Natural killer cell (primary cell): ENCODE measurements around the gene KRTAP5-8. TPM values are rescaled to one million over a fixed set of nuclear protein-coding genes. Genes with fewer than 3 reads are reported as not detected.
"Not testable (repeated sequence)": the region's sequence is repeated elsewhere in the genome, so short reads cannot be mapped to it uniquely, and the experiment has no call there.

Source experiments
- ATAC-seq, 3 donors: fragments of 150-1000 bp in 2 of 3; fragments of 200-7000 bp in 1 of 3; cut with Tn5 transposase; 1 replicate in 1 of 3; 2 replicates in 2 of 3; pipeline ENCODE4 v1.10.0; 2021; ENCODE audit warnings: mild to moderate bottlenecking in 2 of 3, moderate library complexity in 2 of 3
- DNase-seq, 2 donors: peaks; one replicate each; pipeline versions ENCODE4 v3.0.0 to v3.0.0-alpha.2; 2013 to 2021; ENCODE audit warnings: mixed read lengths in 1 of 2
- H3K27ac ChIP-seq: one replicate; pipeline ENCODE4 v1.5.1; 2013; ENCODE audit warnings: mild to moderate bottlenecking, low read length
- H3K27me3 ChIP-seq: one replicate; pipeline ENCODE4 v1.6.1; 2013; ENCODE audit warnings: low read length; ENCODE audit not compliant: control insufficient read depth, insufficient read depth
- H3K36me3 ChIP-seq: one replicate; pipeline ENCODE4 v1.6.1; 2013; ENCODE audit warnings: low read length; ENCODE audit not compliant: control insufficient read depth, insufficient read depth
- H3K4me1 ChIP-seq: one replicate; pipeline ENCODE4 v1.6.1; 2013; ENCODE audit warnings: low read length; ENCODE audit not compliant: control insufficient read depth, insufficient read depth
- H3K4me3 ChIP-seq: one replicate; pipeline ENCODE4 v1.5.1; 2013; ENCODE audit warnings: low read length
- H3K9me3 ChIP-seq: one replicate; pipeline ENCODE4 v1.6.1; 2013; ENCODE audit warnings: low read length; ENCODE audit not compliant: control insufficient read depth, insufficient read depth
- H3K27ac Mint-ChIP-seq, 2 donors: one replicate each; pipeline ENCODE4 v1.8.0; 2022; ENCODE audit warnings: mild to moderate bottlenecking in 2 of 2, mixed read lengths in 2 of 2, moderate library complexity in 1 of 2
- H3K27me3 Mint-ChIP-seq, 2 donors: one replicate each; pipeline ENCODE4 v1.8.0; 2022; ENCODE audit warnings: low read depth in 2 of 2, mixed read lengths in 2 of 2
- H3K36me3 Mint-ChIP-seq: one replicate; pipeline ENCODE4 v1.8.0; 2022; ENCODE audit warnings: mixed read lengths
- H3K4me1 Mint-ChIP-seq, 2 donors: one replicate each; pipeline ENCODE4 v1.8.0; 2022; ENCODE audit warnings: mixed read lengths in 2 of 2
- H3K4me3 Mint-ChIP-seq: one replicate; pipeline ENCODE4 v1.8.0; 2022; ENCODE audit warnings: mild to moderate bottlenecking, moderate library complexity, mixed read lengths
- H3K9me3 Mint-ChIP-seq, 2 donors: one replicate each; pipeline ENCODE4 v1.8.0; 2022; ENCODE audit warnings: mixed read lengths in 2 of 2
- WGBS: methylation state at CpG from one replicate; pipeline ENCODE4 v1.1.7; 2013; ENCODE audit warnings: missing lambda C conversion rate; ENCODE audit not compliant: insufficient coverage; 5-methylcytosine and 5-hydroxymethylcytosine counted together
- intact Hi-C: fragments of 100-400 bp; cut with micrococcal nuclease; formaldehyde crosslinking; loops from one replicate; pipeline ENCODE4 v1.14.2; 2022
- total RNA-seq, 4 donors: library from RNA; stranded (reverse); fragments of 120-200 nt in 1 of 4; gene quantifications; one replicate each; pipeline versions ENCODE4 v1.2.3 to v1.2.4, GENCODE V29; 2013 to 2022
- TF ChIP-seq, protein P1 (sequence below): fragments of 200-600 bp; IDR thresholded peaks from one replicate; pipeline ENCODE4 v1.8.0; 2022; ENCODE audit warnings: antibody characterized with exemption

KRTAP5-8 gene
- not detected for total RNA-seq
- total RNA-seq (2013), result not detected

DNA sequence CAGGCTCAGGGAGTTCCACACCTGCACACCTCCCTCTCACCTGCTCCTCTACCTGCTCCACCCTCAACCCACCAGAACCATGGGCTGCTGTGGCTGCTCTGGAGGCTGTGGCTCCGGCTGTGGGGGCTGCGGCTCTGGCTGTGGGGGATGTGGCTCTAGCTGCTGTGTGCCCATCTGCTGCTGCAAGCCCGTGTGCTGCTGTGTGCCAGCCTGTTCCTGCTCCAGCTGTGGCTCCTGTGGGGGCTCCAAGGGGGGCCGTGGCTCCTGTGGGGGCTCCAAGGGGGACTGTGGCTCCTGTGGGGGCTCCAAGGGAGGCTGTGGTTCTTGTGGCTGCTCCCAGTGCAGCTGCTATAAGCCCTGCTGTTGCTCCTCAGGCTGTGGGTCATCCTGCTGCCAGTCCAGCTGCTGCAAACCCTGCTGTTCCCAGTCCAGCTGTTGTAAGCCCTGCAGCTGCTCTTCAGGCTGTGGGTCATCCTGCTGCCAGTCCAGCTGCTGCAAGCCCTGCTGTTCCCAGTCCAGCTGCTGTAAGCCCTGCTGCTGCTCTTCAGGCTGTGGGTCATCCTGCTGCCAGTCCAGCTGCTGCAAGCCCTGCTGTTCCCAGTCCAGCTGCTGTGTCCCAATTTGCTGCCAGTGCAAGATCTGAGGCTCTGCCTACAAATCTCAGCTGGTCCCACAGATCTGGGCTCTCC lies at the start of gene KRTAP5-8:
KRTAP5-8 (plus strand) TSS at position 49 of the 689 bp plus-strand sequence; CDS start at position 80, 31 bp downstream.
- WGBS, result 11% methylated on average over 3 of the region's 4 CpGs
- not testable (repeated sequence) for H3K36me3 Mint-ChIP-seq, H3K27me3 Mint-ChIP-seq

GRCh38 chr11:71488681-71489270 lies 49.0 kb upstream of the KRTAP5-8 start:
- intact Hi-C loops, result no loop called here
- Histone ChIP-seq H3K27me3 (no peaks in the 10 kb centered on the region), H3K4me1 (no peaks in the 10 kb centered on the region), H3K36me3 (peaks cover 68% of the 10 kb centered on the region), H3K4me3 (no peak overlapping the region), H3K27ac (no peak overlapping the region), H3K9me3 (no peaks in the 10 kb centered on the region)
- no peak overlapping the region for H3K4me3 Mint-ChIP-seq
- DNase-seq (no peak), ATAC-seq (no peak)
- peak overlapping the region in 1 of 2 donors; percentile 66 for H3K27ac Mint-ChIP-seq
- TF ChIP-seq, protein P1, sequence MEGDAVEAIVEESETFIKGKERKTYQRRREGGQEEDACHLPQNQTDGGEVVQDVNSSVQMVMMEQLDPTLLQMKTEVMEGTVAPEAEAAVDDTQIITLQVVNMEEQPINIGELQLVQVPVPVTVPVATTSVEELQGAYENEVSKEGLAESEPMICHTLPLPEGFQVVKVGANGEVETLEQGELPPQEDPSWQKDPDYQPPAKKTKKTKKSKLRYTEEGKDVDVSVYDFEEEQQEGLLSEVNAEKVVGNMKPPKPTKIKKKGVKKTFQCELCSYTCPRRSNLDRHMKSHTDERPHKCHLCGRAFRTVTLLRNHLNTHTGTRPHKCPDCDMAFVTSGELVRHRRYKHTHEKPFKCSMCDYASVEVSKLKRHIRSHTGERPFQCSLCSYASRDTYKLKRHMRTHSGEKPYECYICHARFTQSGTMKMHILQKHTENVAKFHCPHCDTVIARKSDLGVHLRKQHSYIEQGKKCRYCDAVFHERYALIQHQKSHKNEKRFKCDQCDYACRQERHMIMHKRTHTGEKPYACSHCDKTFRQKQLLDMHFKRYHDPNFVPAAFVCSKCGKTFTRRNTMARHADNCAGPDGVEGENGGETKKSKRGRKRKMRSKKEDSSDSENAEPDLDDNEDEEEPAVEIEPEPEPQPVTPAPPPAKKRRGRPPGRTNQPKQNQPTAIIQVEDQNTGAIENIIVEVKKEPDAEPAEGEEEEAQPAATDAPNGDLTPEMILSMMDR, result no peak
- peaks cover 12% of the 10 kb centered on the region for H3K36me3 Mint-ChIP-seq
- WGBS, result 90% methylated on average over 6 of the region's 6 CpGs
- no peaks in the 10 kb centered on the region for H3K9me3 Mint-ChIP-seq
- peaks cover 0 to 14% of the 10 kb centered on the region in 2 donors for H3K4me1 Mint-ChIP-seq
- H3K27me3 Mint-ChIP-seq, result no peaks in the 10 kb centered on the region

More for the DNA sequence above, at the start of gene KRTAP5-8:
- intact Hi-C loops, H3K36me3 ChIP-seq, H3K9me3 ChIP-seq, H3K27ac ChIP-seq, H3K9me3 Mint-ChIP-seq, H3K4me1 ChIP-seq, DNase-seq, H3K4me3 Mint-ChIP-seq, H3K4me3 ChIP-seq, H3K4me1 Mint-ChIP-seq, H3K27ac Mint-ChIP-seq, ATAC-seq, H3K27me3 ChIP-seq: not testable (repeated sequence)

GRCh38 chr11:71489311-71490043 lies 48.3 kb upstream of the KRTAP5-8 start:
- Histone ChIP-seq H3K4me3 (no peak overlapping the region), H3K27me3 (no peaks in the 10 kb centered on the region), H3K27ac (no peak overlapping the region), H3K9me3 (no peaks in the 10 kb centered on the region), H3K36me3 (peaks cover 61% of the 10 kb centered on the region), H3K4me1 (no peaks in the 10 kb centered on the region)
- peaks cover 10% of the 10 kb centered on the region for H3K36me3 Mint-ChIP-seq
- H3K4me1 Mint-ChIP-seq, result peaks cover 0 to 11% of the 10 kb centered on the region in 2 donors
- 76% methylated on average over 15 of the region's 15 CpGs for WGBS
- DNase-seq (peak; percentile 10 to 13), ATAC-seq (no peak)
- intact Hi-C loops, result no loop called here
- TF ChIP-seq, protein P1, result no peak
- no peaks in the 10 kb centered on the region for H3K9me3 Mint-ChIP-seq
- peak overlapping the region in 1 of 2 donors; percentile 66 for H3K27ac Mint-ChIP-seq
- H3K4me3 Mint-ChIP-seq, result no peak overlapping the region
- H3K27me3 Mint-ChIP-seq, result no peaks in the 10 kb centered on the region
